ENCODE results near the gene SLC13A4. TPM values are rescaled to one million over a fixed set of nuclear protein-coding genes. Genes with fewer than 3 reads are reported as not detected.
"Not testable (repeated sequence)": the region's sequence is repeated elsewhere in the genome, so short reads cannot be mapped to it uniquely, and the experiment has no call there.

SLC13A4 gene
- total and polyA plus RNA-seq, 2 of the 4 experiments (the other 2 are of a cell fraction), result 0.10 TPM; not detected in 1

DNA sequence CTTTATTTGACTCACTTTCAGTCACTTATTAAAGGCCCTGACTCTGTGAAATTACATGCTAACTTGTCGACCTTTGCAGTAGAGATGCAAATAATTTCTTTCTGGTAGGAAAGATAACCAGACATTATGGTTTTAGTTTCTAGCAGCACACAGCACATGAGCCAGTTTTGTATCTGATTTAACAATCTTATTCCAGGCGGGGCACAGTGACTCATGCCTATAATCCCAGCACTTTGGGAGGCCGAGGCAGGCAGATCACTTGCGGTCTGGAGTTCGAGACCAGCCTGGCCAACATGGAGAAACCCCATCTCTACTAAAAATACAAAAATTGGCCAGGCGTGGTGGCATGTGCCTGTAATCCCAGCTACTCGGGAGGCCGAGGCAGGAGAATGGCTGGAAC lies 47.9 kb upstream of the SLC13A4 start:
- H2AK9ac ChIP-seq (replicated peaks; ENCODE audit: low read depth, low read length, poor library complexity); H3K36me3 ChIP-seq (ENCODE audit: control insufficient read depth, insufficient read depth, low read length); H4K5ac ChIP-seq (ENCODE audit: low read depth, low read length); CTCF ChIA-PET; H3K9ac ChIP-seq (ENCODE audit: low read depth, low read length); H2BK20ac ChIP-seq (ENCODE audit: low read depth, low read length); POLR2A ChIA-PET (ENCODE audit: unreplicated experiment); H3K4me2 ChIP-seq (ENCODE audit: low read depth, low read length); H3K23ac ChIP-seq (ENCODE audit: low read depth, low read length); dilution Hi-C loops (cut with HindIII; ENCODE audit: low sequenced_read_pairs, unreplicated experiment); H3K27ac ChIP-seq (ENCODE audit: insufficient read depth, low read length); H2BK5ac ChIP-seq (ENCODE audit: low read depth, low read length, poor library complexity, severe bottlenecking); H3K4ac ChIP-seq (ENCODE audit: low read depth, low read length); H3K4me3 ChIP-seq (ENCODE audit: insufficient read depth, low read depth, low read length); intact Hi-C loops (cut with micrococcal nuclease); H4K8ac ChIP-seq (ENCODE audit: low read depth in 2 of 2, low read length in 2 of 2); H4K91ac ChIP-seq (ENCODE audit: insufficient read depth, low read depth, low read length); H3K79me1 ChIP-seq (ENCODE audit: low read depth in 1 of 2, low read length in 2 of 2); H2BK120ac ChIP-seq (ENCODE audit: low read depth, low read length); H3K18ac ChIP-seq (ENCODE audit: low read depth, low read length); H3K14ac ChIP-seq (replicated peaks; ENCODE audit: low read depth, low read length); H3K9me3 ChIP-seq (ENCODE audit: control insufficient read depth, insufficient read depth, low read length); H4K20me1 ChIP-seq (ENCODE audit: insufficient read depth, low read length); DNase-seq; in situ Hi-C loops (cut with MboI; ENCODE audit: low sequenced_read_pairs); BruUV-seq (replicated peaks); H2BK15ac ChIP-seq (ENCODE audit: low read depth, low read length); H2AFZ ChIP-seq (replicated peaks; ENCODE audit: low read length, poor library complexity); ATAC-seq (ENCODE audit: low read depth); H3K56ac ChIP-seq (ENCODE audit: extremely low read depth, insufficient read depth, low read length); H3K27me3 ChIP-seq (ENCODE audit: control insufficient read depth, insufficient read depth, low read length): not testable (repeated sequence)
- peaks cover 14% of the 10 kb centered on the region for H3K4me1 ChIP-seq (ENCODE audit: control insufficient read depth, insufficient read depth, low read length)
- peaks cover 18% of the 10 kb centered on the region for H3K9me1 ChIP-seq (ENCODE audit: insufficient read depth, low read length)
- 0 out of 2 replicates have a peak overlapping the region, but pooled peaks have one; percentile 15 for H2AK5ac ChIP-seq (ENCODE audit: low read depth, low read length)
- WGBS, 2 experiments (ENCODE audit: extremely low coverage in 2 of 2, insufficient read length in 1 of 2), result 100% methylated on average over 1 of the region's 8 CpGs; no CpG with 5 or more reads in 1 of the 2 experiments

Measured in IMR-90 (cell line).